HG03558 (cell line): ENCODE data around the gene RPS23.
"Not testable (repeated sequence)": the region's sequence is repeated elsewhere in the genome, so short reads cannot be mapped to it uniquely, and the experiment has no call there.

Source experiments
- ATAC-seq: cut with Tn5 transposase; IDR thresholded peaks from one replicate; pipeline ENCODE4 v1.9.1; 2021; ENCODE audit warnings: moderate number of reproducible peaks; ENCODE audit not compliant: unreplicated experiment; ENCODE audit errors: extremely low read depth

Gene RPS23

GRCh38 chr5:82291420-82291819 is 13.3 kb upstream of the RPS23 start:
- no peak for ATAC-seq

- ATAC-seq: no peak
These were observed 12.8 kb upstream of the RPS23 start for GRCh38 chr5:82290908-82291307.

DNA sequence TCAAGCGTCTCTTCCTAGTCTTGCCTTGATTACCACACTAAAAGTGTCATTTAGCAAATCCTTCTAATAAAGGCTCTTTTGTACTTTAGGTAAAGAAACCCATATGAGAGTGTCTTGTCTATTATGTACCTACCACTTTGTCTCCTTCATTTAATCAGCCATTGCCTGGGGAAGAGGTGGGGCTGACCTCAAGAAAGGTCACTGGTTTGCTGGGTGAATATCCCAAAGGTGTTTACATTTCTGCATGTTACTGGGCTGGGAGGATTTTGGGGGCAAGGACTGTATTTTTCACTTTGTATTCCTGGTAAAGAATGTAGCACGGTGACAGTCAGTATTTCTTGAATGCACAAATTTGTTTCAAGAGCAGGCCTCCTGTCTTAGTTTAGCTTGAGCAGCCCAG is 11.9 kb upstream of the RPS23 start:
- no peak for ATAC-seq

DNA sequence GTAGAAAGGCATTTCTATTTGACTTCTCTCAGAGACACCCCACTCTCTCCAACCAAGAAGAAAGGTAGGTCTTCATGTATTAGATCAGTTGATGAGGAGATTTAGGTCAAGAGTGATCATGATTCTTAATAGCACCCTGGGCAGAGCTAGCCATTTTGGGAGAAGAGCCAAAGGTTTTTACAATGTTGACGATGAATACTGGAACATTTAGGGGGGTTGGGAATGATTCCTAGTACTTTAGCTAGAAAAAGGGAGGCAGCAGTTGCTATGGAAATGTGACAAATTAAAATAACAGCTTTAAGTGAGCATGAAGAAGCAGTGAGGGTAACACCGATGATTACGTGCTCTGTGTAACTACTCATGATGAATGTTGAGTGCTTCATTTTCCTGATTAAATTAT is 9.5 kb upstream of the RPS23 start:
- ATAC-seq: no peak

DNA sequence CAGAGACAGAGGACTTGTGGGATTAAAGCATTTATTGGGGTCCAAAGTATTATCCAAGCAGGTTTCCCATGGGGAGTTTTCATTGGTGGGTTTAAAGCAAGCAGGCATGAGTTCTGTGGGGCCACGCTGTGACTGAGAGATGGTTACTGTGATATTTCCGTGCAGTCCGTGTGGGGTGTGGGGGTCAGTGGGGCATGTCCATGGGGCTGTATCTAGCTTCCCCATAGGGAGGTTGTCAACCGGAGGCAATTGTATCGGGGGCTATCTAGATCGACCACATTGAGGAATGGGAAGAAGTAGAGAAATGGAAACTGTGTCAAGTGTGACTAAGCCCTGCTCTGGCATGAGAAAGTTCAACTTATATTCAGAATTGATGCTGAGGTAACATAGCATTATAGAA is 7.1 kb upstream of the RPS23 start:
- no peak for ATAC-seq

DNA sequence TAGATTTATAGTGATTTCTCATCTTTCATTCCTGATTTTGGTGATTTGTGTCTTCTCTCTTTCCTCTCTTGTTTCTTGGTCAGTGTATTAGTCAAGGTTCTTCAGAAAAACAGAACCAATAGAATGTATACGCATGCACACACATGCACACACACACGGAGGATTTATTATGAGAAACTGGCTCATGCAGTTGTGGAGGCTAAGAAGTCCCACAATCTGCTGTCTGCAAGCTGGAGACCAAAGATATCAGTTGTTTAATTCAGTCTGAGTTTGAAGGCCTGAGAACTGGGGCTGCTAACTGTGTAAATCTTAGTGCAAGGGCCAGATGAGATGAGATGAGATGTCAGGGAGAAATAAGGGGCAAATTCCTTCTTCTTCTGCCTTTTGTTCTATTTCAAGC is 5.7 kb upstream of the RPS23 start:
- ATAC-seq: no peak

DNA sequence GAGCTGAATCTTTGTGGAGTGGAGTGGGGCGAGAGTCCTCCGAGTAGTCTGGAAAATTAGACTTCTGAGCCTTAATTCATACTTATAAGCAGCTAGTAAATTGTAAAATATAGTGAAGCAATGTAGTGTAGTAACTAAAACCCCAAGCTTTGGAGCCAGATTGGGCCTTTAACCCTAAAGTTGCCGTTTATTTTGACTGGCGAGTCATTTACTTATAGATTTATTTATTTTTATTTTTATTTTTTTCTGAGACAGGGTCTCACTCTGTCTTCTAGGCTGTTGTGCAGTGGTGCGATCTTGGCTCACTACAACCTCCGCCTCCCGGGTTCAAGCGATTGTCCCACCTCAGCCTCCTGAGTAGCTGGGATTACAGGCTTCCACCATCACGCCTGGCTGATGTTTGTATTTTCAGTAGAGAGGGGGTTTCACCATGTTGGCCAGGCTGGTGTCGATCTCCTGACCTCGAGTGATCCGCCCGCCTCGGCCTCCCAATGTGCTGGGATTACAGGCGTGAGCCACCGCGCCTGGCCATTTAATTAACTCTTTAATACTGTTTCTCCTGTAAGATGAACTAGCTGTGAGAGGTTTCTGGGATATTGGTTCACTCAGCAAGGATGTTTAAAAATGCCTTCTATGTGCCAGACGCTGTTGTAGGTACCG is 687 bp upstream of the RPS23 start:
- ATAC-seq: no peak

- no peak for ATAC-seq
These were observed 554 bp downstream of the RPS23 start for GRCh38 chr5:82277613-82277986.

DNA sequence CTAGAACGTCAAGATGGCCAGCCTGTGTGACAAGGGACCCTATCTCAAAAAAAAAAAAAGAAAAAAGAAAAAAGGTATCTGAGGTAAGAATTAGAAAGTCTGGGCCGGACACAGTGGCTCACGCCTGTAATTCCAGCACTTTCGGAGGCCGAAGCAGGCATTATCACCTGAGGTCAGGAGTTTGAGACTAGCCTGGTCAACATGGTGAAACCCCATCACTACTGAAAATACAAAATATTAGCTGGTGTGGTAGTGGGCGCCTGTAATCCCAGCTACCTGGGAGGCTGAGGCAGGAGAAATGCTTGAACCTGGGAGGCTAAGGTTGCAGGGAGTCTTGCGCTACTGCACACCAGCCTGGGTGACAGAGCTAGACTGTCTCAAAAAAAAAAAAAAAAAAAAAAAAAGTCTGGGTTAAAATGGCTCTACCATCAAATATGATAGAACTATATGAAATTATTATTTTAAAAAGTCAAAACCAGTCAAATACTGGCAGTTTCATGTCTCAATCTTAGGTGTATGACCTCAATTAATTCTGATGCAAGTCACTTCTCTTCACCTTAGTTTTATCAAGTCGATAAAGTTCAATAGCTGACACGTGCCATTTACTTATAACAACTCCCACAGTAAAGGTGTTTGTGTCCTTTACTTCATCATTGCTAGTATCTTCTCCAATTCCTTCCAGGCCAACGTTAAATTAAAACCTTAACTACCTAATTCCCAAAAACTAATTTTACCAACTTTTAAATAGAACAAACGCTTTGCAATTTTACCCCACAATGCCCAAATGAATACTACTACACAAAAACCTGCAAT is 1.1 kb downstream of the RPS23 start:
- no peak for ATAC-seq

GRCh38 chr5:82275216-82275664 is 2.9 kb downstream of the RPS23 start:
- ATAC-seq: no peak

- ATAC-seq: no peak
These were observed 3.6 kb downstream of the RPS23 start for GRCh38 chr5:82274343-82275211.

GRCh38 chr5:82273426-82273825 is 4.7 kb downstream of the RPS23 start:
- not testable (repeated sequence) for ATAC-seq

GRCh38 chr5:82272571-82273356 is 5.4 kb downstream of the RPS23 start:
- not testable (repeated sequence) for ATAC-seq

DNA sequence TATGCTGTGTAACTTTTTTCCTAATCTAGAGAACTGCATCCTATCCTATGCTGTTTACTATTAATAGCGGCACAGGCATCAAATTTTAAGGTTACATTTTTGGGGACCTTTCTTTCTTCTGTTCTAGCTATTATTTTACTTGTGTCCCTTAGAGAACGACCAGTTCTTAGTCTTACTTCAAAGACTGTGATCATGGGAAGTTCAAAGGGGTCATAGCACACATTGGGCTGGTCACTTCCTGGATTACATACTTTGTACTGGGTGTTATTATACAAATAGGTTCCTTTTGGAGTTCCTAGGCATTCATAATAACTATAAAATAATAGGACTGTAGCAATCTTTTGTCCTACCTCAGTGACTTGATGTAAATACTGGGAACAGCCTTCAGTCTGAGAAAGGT is 8.8 kb downstream of the RPS23 start:
- not testable (repeated sequence) for ATAC-seq

GRCh38 chr5:82267297-82267933 is 10.7 kb downstream of the RPS23 start:
- ATAC-seq: not testable (repeated sequence)

GRCh38 chr5:82265047-82265446 is 13.1 kb downstream of the RPS23 start:
- no peak for ATAC-seq

GRCh38 chr5:82259172-82259800 is 18.9 kb downstream of the RPS23 start:
- ATAC-seq: no peak

DNA sequence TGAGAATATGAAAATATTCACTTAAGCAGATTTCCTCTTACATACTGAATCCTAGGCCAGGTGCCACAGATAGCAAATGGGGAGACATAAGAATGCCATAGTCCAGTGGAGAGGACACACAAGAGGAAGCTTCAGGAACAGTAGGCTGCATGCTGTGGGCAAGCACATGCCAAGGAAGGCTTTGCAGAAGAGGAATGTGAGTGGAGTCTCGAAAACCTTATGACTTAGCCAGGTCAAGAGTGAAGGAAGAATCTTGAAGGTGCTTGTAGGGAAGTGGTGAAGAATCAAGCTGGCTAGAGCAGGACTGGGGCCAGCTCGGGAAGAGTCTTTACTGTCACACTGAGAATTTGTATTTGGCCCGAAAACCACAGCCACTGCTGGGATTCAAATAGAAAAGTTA is 20.4 kb downstream of the RPS23 start:
- ATAC-seq: no peak

GRCh38 chr5:82257247-82257646 is 20.9 kb downstream of the RPS23 start:
- ATAC-seq: no peak
